H9 (cell line): ENCODE data around the gene PREX1. TPM values are rescaled to one million over a fixed set of nuclear protein-coding genes. Genes with fewer than 3 reads are reported as not detected.
A peak's percentile ranks its signal among the peaks of the same experiment; 100 is the strongest.

Experiments used
- DNase-seq: peaks from one replicate; pipeline ENCODE4 v3.0.0-alpha.2; 2017
- H2AFZ ChIP-seq: one replicate; pipeline ENCODE4 v1.6.1; 2013; ENCODE audit warnings: mild to moderate bottlenecking, low read length, control low read depth, moderate library complexity
- H2AK5ac ChIP-seq: 2 replicates; pipeline ENCODE4 v1.6.1; 2013; ENCODE audit warnings: low read length, control low read depth, mixed read lengths; ENCODE audit not compliant: insufficient read length
- H2BK120ac ChIP-seq: one replicate; pipeline ENCODE4 v1.6.1; 2013; ENCODE audit warnings: low read depth, mild to moderate bottlenecking, low read length, control low read depth, inconsistent platforms; ENCODE audit not compliant: poor library complexity, severe bottlenecking
- H2BK12ac ChIP-seq: 2 replicates; pipeline ENCODE4 v1.6.1; 2013; ENCODE audit warnings: low read length, control low read depth, mixed read lengths, low read depth; ENCODE audit not compliant: insufficient read length
- H2BK15ac ChIP-seq: 2 replicates; pipeline ENCODE4 v1.6.1; 2013; ENCODE audit warnings: low read depth, low read length, control low read depth
- H2BK20ac ChIP-seq: one replicate; pipeline ENCODE4 v1.6.1; 2013; ENCODE audit warnings: low read depth, mild to moderate bottlenecking, low read length, control low read depth, inconsistent platforms; ENCODE audit not compliant: poor library complexity, severe bottlenecking
- H2BK5ac ChIP-seq: 2 replicates; pipeline ENCODE4 v1.6.1; 2013; ENCODE audit warnings: low read length, control low read depth, mixed read lengths; ENCODE audit not compliant: insufficient read length
- H3K14ac ChIP-seq: 2 replicates; pipeline ENCODE4 v1.6.1; 2013; ENCODE audit warnings: low read length, control low read depth; ENCODE audit not compliant: insufficient read depth
- H3K18ac ChIP-seq: 2 replicates; pipeline ENCODE4 v1.6.1; 2013; ENCODE audit warnings: low read depth, mild to moderate bottlenecking, mixed read lengths, low read length, control low read depth; ENCODE audit not compliant: insufficient read length
- H3K23ac ChIP-seq: 2 replicates; pipeline ENCODE4 v1.6.1; 2013; ENCODE audit warnings: low read length, control low read depth, mixed read lengths, low read depth; ENCODE audit not compliant: insufficient read length
- H3K23me2 ChIP-seq: 2 replicates; pipeline ENCODE4 v1.6.1; 2013; ENCODE audit warnings: low read depth, mild to moderate bottlenecking, mixed read lengths, low read length, control low read depth; ENCODE audit not compliant: insufficient read length, poor library complexity, severe bottlenecking
- H3K27ac ChIP-seq: 2 replicates; pipeline ENCODE4 v1.5.1; 2013; ENCODE audit warnings: low read length, control low read depth, mixed read lengths, low read depth; ENCODE audit not compliant: insufficient read length
- H3K27me3 ChIP-seq: 2 replicates; pipeline ENCODE4 v1.6.1; 2013; ENCODE audit warnings: low read length, control low read depth, inconsistent platforms; ENCODE audit not compliant: insufficient read depth
- H3K4ac ChIP-seq: 2 replicates; pipeline ENCODE4 v1.6.1; 2013; ENCODE audit warnings: low read depth, mild to moderate bottlenecking, control low read depth, inconsistent platforms, low read length, moderate library complexity
- H3K4me1 ChIP-seq: 2 replicates; pipeline ENCODE4 v1.6.1; 2013; ENCODE audit warnings: low read length, control low read depth, inconsistent platforms; ENCODE audit not compliant: insufficient read depth
- H3K4me2 ChIP-seq: 2 replicates; pipeline ENCODE4 v1.6.1; 2013; ENCODE audit warnings: low read length, control low read depth, mixed read lengths; ENCODE audit not compliant: insufficient read length, insufficient read depth
- H3K56ac ChIP-seq: 2 replicates; pipeline ENCODE4 v1.6.1; 2013; ENCODE audit warnings: low read depth, mild to moderate bottlenecking, mixed read lengths, low read length, control low read depth; ENCODE audit not compliant: insufficient read length
- H3K79me1 ChIP-seq: 2 replicates; pipeline ENCODE4 v1.6.1; 2013; ENCODE audit warnings: low read depth, mild to moderate bottlenecking, moderate library complexity, low read length, control low read depth, inconsistent platforms; ENCODE audit not compliant: insufficient read depth, poor library complexity, severe bottlenecking
- H3K79me2 ChIP-seq: 2 replicates; pipeline ENCODE4 v1.6.1; 2013; ENCODE audit warnings: low read length, control low read depth, inconsistent platforms; ENCODE audit not compliant: insufficient read depth
- H3K9ac ChIP-seq: 2 replicates; pipeline ENCODE4 v1.6.1; 2013; ENCODE audit warnings: low read length, control low read depth, mixed read lengths; ENCODE audit not compliant: insufficient read length; ENCODE audit errors: extremely low read depth
- H3K9me3 ChIP-seq: one replicate; pipeline ENCODE4 v1.6.1; 2013; ENCODE audit warnings: low read depth, low read length, inconsistent platforms; ENCODE audit not compliant: control insufficient read depth
- H3T11ph ChIP-seq: one replicate; pipeline ENCODE4 v1.6.1; 2013; ENCODE audit warnings: mild to moderate bottlenecking, low read length, control low read depth, inconsistent platforms
- H4K20me1 ChIP-seq: one replicate; pipeline ENCODE4 v1.6.1; 2013; ENCODE audit not compliant: control insufficient read depth, insufficient read length, insufficient read depth
- H4K5ac ChIP-seq: 2 replicates; pipeline ENCODE4 v1.6.1; 2013; ENCODE audit warnings: low read depth, mild to moderate bottlenecking, mixed read lengths, low read length, control low read depth; ENCODE audit not compliant: insufficient read length
- H4K8ac ChIP-seq: replicated peaks from 2 replicates; pipeline ENCODE4 v1.6.1; 2013; ENCODE audit warnings: low read length, control low read depth, mixed read lengths, low read depth; ENCODE audit not compliant: insufficient read length
- H4K91ac ChIP-seq: 2 replicates; pipeline ENCODE4 v1.6.1; 2013; ENCODE audit warnings: low read depth, mild to moderate bottlenecking, moderate library complexity, mixed read lengths, low read length, control low read depth; ENCODE audit not compliant: insufficient read length
- H3K27ac Mint-ChIP-seq, 3 experiments: 2 replicates in 2 of 3; 3 replicates in 1 of 3; pipeline ENCODE4 v1.8.0; 2020 to 2021; ENCODE audit warnings: mixed read lengths in 3 of 3, mild to moderate bottlenecking in 1 of 3, moderate library complexity in 1 of 3
- H3K27me3 Mint-ChIP-seq: 2 replicates; pipeline ENCODE4 v1.8.0; 2021; ENCODE audit warnings: low read depth, mild to moderate bottlenecking, moderate library complexity, mixed read lengths
- H3K36me3 Mint-ChIP-seq, 3 experiments: 2 replicates in 2 of 3; 3 replicates in 1 of 3; pipeline ENCODE4 v1.8.0; 2020 to 2021; ENCODE audit warnings: low read depth in 3 of 3, mixed read lengths in 3 of 3; ENCODE audit not compliant: insufficient read depth in 1 of 3
- H3K4me1 Mint-ChIP-seq, 2 experiments: 2 replicates each; pipeline ENCODE4 v1.8.0; 2020; ENCODE audit warnings: mixed read lengths in 2 of 2
- H3K4me3 Mint-ChIP-seq, 2 experiments: 2 replicates in 1 of 2; 3 replicates in 1 of 2; pipeline ENCODE4 v1.8.0; 2020 to 2021; ENCODE audit warnings: mild to moderate bottlenecking in 2 of 2, mixed read lengths in 2 of 2, moderate library complexity in 1 of 2
- H3K9me3 Mint-ChIP-seq, 2 experiments: 2 replicates in 1 of 2; 3 replicates in 1 of 2; pipeline ENCODE4 v1.8.0; 2020; ENCODE audit warnings: mild to moderate bottlenecking in 2 of 2, mixed read lengths in 2 of 2, moderate library complexity in 1 of 2
- WGBS: extraction: QIAGEN DNeasy Blood & Tissue Kit; methylation state at CpG from one replicate; pipeline ENCODE4 v1.1.7; 2013; ENCODE audit warnings: missing lambda C conversion rate, low lambda C conversion rate, mixed read lengths; ENCODE audit not compliant: insufficient read length; ENCODE audit errors: extremely low coverage; 5-methylcytosine and 5-hydroxymethylcytosine counted together
- total RNA-seq: library from RNA; stranded (reverse); gene quantifications from 2 replicates; pipeline ENCODE4 v1.2.1, GENCODE V29; 2021
- TF ChIP-seq, protein P1 (sequence below): fragments of 200-600 bp; sonication (generic); conservative IDR thresholded peaks from 3 replicates; pipeline ENCODE4 v1.8.0; 2021; ENCODE audit warnings: antibody characterized with exemption, mild to moderate bottlenecking

PREX1 gene
- total RNA-seq, 1 experiment from 2014 or later: 6.6 TPM

DNA sequence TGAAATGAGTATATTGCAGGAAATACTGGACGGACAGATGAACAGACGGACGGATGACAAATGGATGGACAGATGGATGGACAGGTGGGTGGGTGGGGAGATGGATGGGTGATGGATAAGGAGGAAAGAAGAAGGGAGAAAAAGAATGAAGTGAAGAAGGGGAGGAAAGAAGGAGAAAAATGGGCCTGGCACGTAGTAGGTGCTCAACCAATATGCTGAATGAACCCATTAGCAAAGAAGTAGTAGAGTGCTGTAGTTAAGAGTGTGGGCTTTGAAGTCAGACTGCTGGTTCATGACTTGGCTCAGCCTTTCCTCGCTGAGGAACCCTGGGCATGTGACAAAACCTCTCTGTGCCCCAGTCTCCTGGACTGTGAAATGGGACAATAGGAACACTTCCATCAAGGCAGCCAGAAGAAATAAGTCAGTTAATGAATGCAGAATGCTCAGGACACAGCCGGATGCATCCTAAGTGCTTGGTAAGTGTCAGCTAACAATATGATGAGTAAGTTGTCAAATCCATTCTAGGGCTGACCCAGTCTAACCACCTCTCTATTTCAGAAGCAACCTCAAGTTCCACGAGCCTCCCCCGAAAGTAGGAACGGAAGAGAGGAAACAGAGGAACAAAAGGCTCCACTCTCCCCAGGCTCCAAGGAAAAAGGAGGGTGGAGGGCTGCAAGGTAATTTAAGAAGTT, 37.9 kb downstream of the PREX1 start:
- no peak for DNase-seq

More for the DNA sequence above, 37.9 kb downstream of the PREX1 start:
- Histone ChIP-seq H3K18ac (no peak overlapping the region), H2AFZ (no peak overlapping the region), H3K27ac (no peak overlapping the region), H2BK15ac (no peak overlapping the region), H3K9ac (no peak overlapping the region), H3T11ph (no peak overlapping the region), H4K5ac (no peak overlapping the region), H3K9me3 (no peaks in the 10 kb centered on the region), H3K14ac (no peak overlapping the region), H2BK20ac (no peak overlapping the region), H2BK5ac (no peak overlapping the region), H3K4me1 (no peaks in the 10 kb centered on the region; the same call in 1 of the 2 replicates), H3K56ac (no peak overlapping the region), H3K4ac (no peak overlapping the region), H4K91ac (no peak overlapping the region), H4K8ac (no peak overlapping the region), H3K27me3 (no peaks in the 10 kb centered on the region), H3K23me2 (no peaks in the 10 kb centered on the region), H4K20me1 (no peaks in the 10 kb centered on the region), H3K79me2 (0 out of 2 replicates have a peak, but pooled peaks cover 3% of the 10 kb centered on the region), H3K23ac (no peak overlapping the region), H3K79me1 (no peaks in the 10 kb centered on the region), H3K4me2 (no peak overlapping the region), H2BK120ac (no peak overlapping the region), H2AK5ac (no peak overlapping the region), H2BK12ac (no peak overlapping the region)
- Mint-ChIP-seq H3K36me3 (no peaks in the 10 kb centered on the region), H3K27ac (peak overlapping the region in 1 of 3 experiments; percentile 76; a peak in 1 of 7 replicates), H3K4me3 (no peak overlapping the region), H3K27me3 (no peaks in the 10 kb centered on the region), H3K4me1 (peaks cover 22 to 43% of the 10 kb centered on the region in 2 experiments), H3K9me3 (no peaks in the 10 kb centered on the region; a peak in 1 of 5 replicates)
- WGBS: no CpG with 5 or more reads among the region's 9 CpGs
- TF ChIP-seq, protein P1, sequence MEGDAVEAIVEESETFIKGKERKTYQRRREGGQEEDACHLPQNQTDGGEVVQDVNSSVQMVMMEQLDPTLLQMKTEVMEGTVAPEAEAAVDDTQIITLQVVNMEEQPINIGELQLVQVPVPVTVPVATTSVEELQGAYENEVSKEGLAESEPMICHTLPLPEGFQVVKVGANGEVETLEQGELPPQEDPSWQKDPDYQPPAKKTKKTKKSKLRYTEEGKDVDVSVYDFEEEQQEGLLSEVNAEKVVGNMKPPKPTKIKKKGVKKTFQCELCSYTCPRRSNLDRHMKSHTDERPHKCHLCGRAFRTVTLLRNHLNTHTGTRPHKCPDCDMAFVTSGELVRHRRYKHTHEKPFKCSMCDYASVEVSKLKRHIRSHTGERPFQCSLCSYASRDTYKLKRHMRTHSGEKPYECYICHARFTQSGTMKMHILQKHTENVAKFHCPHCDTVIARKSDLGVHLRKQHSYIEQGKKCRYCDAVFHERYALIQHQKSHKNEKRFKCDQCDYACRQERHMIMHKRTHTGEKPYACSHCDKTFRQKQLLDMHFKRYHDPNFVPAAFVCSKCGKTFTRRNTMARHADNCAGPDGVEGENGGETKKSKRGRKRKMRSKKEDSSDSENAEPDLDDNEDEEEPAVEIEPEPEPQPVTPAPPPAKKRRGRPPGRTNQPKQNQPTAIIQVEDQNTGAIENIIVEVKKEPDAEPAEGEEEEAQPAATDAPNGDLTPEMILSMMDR: no peak
